HG03108 (cell line): Measurements from ENCODE around the gene RUVBL1.

ENCODE experiments used
- ATAC-seq: cut with Tn5 transposase; IDR thresholded peaks from one replicate; pipeline ENCODE4 v1.9.1; 2021; ENCODE audit warnings: moderate library complexity; ENCODE audit not compliant: unreplicated experiment

Gene RUVBL1

DNA sequence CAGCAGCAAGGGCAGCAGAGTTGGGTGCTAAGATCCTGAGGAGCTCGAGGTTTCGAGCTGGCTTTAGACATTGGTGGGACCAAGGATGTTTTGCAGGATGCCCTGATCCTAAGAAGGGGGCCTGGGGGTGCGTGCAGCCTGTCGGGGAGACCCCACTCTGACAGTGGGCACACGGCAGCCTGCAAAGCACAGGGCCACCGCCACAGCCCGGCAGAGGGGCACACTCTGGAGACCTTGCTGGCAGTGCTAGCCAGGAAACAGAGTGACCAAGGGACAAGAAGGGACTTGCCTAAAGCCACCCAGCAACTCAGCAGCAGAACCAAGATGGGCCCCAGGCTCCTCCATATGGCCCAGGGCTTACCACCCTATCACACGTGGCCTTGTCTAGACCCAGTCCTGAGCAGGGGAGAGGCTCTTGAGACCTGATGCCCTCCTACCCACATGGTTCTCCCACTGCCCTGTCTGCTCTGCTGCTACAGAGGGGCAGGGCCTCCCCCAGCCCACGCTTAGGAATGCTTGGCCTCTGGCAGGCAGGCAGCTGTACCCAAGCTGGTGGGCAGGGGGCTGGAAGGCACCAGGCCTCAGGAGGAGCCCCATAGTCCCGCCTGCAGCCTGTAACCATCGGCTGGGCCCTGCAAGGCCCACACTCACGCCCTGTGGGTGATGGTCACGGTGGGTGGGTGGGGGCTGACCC lies 52.6 kb downstream of the RUVBL1 start:
- ATAC-seq, result no peak

DNA sequence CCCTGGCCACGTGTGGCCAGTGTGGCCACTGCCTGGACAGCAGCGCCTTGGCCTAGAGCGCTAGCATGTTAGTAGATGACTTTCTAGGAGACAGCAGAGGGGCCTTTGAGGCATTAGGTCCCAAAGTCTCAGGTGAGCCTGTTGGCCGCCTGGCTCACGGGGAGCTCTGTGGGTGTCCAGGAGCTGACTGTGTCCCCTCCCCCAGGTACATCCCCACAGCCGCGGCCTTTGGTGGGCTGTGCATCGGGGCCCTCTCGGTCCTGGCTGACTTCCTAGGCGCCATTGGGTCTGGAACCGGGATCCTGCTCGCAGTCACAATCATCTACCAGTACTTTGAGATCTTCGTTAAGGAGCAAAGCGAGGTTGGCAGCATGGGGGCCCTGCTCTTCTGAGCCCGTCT lies 54.3 kb downstream of the RUVBL1 start:
- no peak for ATAC-seq

DNA sequence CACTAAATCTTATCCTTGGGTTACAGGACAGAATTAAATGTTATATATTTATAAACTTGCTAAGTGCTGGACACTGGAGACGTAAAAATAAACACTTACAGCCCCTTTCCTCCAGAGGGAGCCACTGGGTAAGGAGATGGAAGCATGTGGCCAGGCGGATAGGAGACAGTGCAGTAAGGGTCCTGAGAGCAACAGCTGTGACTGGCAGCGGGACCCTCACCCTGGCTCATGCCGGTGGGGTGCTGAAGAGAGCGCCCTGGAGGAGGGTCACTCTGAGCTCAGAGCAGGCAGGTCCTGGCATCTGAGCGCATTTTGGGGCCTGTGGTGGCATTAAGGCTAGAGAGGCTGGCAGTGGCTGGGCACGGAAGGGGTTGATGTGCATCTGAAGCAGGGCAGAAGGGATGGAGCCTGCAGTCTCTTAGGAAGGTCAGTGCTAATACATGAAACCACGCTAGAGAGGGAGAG lies 55.4 kb downstream of the RUVBL1 start:
- no peak for ATAC-seq

DNA sequence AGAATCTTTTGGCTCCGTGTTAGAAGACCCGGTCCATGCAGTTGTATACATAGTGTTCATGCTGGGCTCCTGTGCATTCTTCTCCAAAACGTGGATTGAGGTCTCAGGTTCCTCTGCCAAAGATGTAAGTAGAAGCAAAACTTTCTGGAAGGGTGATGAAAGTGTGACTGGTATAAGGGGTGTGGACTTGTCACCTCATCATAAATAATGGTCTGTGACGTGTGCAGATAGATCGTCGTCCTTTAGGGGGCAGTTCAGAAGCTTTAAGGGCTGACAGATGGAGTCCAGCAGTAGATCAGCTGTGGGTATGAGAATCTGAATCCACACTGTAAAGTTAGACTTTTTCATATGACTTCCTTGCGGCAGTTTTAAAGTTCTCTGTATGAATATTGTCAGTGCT lies 56.1 kb downstream of the RUVBL1 start:
- no peak for ATAC-seq

GRCh38 chr3:128066676-128067075 lies 56.9 kb downstream of the RUVBL1 start:
- no peak for ATAC-seq

- ATAC-seq, result no peak
Measured at GRCh38 chr3:128066114-128066513, 57.5 kb downstream of the RUVBL1 start.

- ATAC-seq, result no peak
Measured at GRCh38 chr3:128064962-128065361, 58.6 kb downstream of the RUVBL1 start.

DNA sequence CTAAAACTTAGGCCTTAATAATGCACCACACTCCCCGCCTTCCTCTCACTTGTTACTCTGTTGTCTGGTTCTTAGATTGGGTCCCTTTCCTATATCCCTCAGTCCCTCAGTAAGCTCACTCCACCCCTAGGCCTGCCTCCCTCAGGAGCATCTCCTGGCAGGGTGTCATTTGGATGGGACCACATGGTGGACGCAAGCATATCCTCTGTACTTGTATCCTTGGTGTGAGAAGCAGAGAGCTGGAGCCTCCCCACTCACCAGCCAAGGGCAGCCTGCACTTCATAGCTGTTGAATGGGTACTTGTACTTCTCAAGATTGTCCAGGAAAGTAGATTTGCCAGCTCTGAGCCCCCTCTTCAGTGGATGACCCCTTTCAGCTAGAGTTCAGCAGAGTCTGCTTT lies 59.7 kb downstream of the RUVBL1 start:
- ATAC-seq, result no peak

DNA sequence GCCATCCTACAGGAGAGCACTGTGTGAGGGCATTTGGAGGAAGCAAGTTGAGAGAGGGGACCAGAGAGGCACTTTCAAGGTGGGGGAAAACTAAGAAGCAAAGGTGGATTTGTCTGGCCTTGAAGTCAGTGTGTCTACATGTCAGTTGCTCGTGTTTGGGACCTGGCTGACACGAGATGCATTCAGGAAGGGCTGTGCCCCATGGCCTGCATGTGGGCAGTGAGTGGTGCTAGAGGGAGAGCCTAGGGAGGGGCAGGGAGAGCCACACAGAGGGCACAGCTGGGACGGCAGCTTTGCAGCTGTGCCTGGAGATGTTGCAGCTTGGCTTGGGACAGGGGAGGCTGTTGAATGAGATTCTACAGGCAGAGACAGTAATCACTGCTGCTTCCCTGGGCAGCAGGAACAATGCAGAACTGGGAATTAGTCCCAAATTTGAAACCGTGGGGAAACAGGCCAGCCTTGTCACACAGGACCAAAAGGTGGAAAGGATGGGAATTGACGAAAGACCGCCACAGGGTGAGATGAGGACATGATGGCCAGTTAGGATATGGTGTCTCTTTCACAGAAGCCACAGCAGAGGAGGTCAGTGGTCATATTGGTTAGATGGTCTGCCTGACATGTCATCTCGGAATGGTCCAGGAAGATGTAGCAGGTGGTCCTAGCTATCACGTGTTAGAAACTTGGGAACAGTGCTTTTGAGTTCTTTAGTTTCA lies 61.4 kb downstream of the RUVBL1 start:
- no peak for ATAC-seq

DNA sequence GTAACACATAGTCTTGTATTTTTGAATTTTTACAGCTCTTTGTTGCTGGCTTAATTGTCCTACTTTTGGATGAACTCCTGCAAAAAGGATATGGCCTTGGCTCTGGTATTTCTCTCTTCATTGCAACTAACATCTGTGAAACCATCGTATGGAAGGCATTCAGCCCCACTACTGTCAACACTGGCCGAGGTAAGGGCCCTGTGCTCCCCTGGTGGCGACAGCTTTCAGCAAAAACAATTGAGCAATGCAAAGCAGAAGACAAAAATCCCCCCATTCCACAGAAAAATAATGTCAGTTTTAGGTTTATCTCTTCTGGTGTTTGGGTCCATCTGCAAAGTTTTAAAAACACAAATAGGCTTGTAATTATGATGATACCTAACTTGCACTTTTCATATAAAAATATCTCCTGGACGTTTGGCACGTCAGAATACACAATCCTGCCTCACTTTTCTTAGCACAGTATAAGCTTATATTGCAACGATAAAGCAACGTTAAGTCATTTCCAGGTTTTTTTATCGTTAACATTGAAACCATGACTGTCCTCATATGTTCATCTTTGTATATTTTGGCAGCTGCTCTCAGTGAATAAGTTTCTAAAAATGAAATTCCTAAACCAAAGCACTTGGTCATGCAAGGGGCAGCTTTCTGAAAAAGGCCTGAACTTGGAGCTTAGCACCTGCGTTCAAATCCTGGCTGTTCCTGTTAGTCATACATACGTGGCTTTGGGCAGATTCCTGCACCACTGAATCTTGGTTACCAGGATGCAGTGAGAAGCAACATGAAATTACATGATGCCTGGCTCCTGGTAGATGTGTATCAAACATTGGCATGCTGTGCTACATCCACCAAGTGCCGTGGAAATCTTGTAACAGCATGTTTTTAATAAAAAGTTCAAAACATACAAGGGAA lies 62.9 kb downstream of the RUVBL1 start:
- ATAC-seq, result no peak

DNA sequence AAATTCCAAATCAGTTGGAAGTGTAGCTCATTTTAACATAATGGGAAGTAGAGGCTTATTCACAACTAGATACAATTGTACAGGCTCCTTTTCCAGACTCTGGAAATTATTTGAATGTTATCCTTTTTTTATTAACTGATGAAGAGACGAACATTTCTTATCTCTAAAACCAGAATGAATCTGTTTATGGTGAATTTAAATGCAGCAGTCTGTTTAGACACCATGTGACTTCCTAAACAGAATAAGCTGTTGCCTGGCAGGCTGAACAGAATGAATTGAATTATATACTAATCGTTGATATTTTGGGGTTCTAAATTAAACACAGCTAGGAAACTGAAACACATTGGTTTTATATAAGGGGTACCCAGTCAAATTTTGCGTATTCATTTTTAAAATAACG lies 67.4 kb downstream of the RUVBL1 start:
- no peak for ATAC-seq

- ATAC-seq, result no peak
Measured at GRCh38 chr3:128054367-128054766, 69.2 kb downstream of the RUVBL1 start.

DNA sequence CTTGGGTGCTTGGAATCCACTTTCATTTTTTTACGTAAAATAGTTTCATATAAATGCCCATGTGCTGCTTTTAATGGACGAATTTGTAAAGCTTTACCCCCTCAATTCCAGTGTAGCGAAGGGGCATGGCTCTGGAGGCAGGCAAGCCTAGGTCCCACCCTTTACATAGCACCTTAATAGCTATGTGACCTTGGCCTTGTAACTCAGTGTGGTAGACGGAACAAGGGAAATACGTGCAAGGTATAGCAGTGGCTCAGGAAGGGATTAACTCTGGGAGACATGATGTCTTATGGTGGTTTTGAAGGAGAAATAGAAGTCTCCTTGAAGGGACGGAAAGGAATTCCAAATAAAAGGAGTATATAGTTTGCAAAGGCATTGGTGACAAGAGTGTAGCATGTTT lies 70.0 kb downstream of the RUVBL1 start:
- ATAC-seq, result no peak

- ATAC-seq, result peak; percentile 8
Measured at GRCh38 chr3:128052595-128053351, 70.8 kb downstream of the RUVBL1 start.

DNA sequence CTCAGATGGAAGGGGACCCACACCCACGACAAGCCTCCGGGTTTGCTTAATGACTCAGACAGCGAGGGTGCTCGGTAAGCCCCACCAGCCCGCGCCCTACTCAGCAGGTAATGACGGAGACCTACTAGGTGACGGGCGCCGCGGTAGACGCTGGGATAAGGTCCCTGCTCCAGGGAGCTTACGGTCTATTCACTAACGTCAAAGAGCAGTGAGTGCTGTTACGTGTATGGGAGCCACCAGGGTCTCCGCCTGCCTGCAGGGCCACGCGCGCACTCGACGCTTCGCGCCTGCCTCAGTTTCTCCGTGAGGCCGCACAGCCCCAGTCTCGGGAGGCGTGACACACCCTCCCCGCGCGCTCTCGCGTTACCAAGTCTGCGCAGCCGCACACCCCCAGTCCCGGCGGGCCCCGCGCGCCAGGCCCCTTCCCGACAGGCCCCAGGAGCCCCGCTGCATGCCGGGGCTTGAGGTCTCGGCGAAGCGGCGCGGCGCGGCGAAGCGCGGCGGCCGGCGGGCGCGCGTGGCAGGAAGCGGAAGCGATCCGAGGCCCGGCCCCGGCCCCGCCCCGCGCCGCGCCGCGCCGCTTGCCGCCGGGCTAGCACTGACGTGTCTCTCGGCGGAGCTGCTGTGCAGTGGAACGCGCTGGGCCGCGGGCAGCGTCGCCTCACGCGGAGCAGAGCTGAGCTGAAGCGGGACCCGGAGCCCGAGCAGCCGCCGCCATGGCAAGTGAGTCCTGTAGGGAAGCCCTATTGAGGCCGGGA lies 71.6 kb downstream of the RUVBL1 start, which contains the start of gene SEC61A1:
TSS of gene SEC61A1 (plus strand) at position 601 of the 758 bp plus-strand sequence. CDS start at position 717, 116 bp downstream.
- ATAC-seq, result peak; percentile 96

- ATAC-seq, result peak; percentile 1
Measured at GRCh38 chr3:128051459-128051836, 72.2 kb downstream of the RUVBL1 start.

GRCh38 chr3:128050597-128050996 lies 73.0 kb downstream of the RUVBL1 start:
- ATAC-seq, result no peak

DNA sequence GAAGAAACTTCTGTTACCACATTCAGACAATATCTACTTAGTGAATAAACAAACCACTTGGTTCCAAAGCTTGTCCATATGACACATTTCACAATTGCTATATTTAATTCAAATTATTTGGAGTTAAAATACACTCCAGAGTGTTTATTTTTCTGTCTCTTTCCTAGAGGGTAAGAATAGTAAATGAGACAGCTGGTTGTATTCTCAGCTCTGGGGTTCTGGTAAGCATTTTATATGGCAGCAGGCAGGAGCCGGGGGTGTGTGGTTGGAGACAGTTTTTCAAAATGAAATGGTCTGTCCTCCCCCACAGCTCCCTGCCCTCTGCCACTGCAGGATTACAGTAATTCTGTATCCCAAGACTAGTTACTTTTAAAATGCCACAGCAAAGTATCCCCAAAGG lies 82.3 kb downstream of the RUVBL1 start:
- ATAC-seq, result no peak

DNA sequence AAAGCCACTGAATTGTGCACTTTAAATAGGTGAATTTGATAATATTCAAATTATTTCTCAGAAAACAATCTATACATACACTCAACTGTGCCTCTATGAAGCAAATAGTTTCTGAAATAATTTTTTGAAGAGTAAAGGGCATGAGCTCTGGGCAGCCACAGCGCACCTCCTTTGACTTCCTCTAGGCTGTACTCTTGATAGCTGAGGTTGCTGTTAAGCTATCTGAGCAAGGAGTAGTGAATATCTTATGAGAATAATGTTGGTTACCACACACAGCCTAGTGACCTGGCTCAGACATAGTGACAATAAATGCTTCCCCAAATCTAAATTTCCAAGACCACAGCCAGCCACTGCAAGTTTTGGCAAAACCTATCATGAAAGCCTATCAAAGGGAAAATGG lies 83.0 kb downstream of the RUVBL1 start:
- ATAC-seq, result no peak

DNA sequence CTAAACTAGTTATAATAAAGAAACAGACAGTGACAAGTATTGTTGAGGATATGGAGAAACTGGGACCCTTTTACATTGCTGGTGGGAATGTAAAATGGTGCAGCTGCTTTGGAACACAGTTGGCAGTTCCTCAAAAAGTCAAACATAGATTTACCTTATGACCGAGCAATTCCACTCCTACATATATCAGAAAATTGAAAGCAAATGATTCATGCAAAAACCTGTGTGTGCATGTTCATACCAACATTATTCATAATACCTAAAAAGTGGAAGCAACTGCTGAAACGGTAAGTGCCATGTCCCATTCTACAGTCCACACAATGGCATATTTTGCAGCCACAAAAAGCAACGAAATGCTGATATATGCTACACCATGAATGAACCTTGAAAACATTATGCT lies 83.6 kb downstream of the RUVBL1 start:
- ATAC-seq, result no peak
